Testis (tissue), 2 donors: ENCODE data around the gene SYT1.

Source experiments
- CTCF ChIP-seq, 3 experiments: fragments of 450-650 bp in 2 of 3; fragments of 200-600 bp in 1 of 3; sonication (generic) in 1 of 3; IDR thresholded peaks; one replicate each; pipeline ENCODE4 v1.5.1; 2016 to 2019; ENCODE audit warnings: antibody characterized with exemption in 3 of 3, mild to moderate bottlenecking in 2 of 3, moderate library complexity in 1 of 3
- POLR2A ChIP-seq: fragments of 450-650 bp; IDR thresholded peaks from one replicate; pipeline ENCODE4 v1.6.1; 2017; ENCODE audit warnings: antibody characterized with exemption, mild to moderate bottlenecking, moderate library complexity

- no peak for TF ChIP-seq POLR2A
- no peak for TF ChIP-seq CTCF (IDR thresholded peaks at IDR 0.05)
These were observed 192.2 kb downstream of the SYT1 start for GRCh38 chr12:79056775-79057174.
